Activated naive CD4-positive, alpha-beta T cell treated with anti-CD3 and anti-CD28 coated beads, Interleukin-2, amount 50 U/mL, for 72 hours (primary cell): ENCODE results near the gene FASTK. TPM values are rescaled to one million over a fixed set of nuclear protein-coding genes. Genes with fewer than 3 reads are reported as not detected.

Source experiments
- ATAC-seq, 2 donors: fragments of 150-1000 bp; cut with Tn5 transposase; 2 replicates each; pipeline ENCODE4 v1.10.0; 2021; ENCODE audit warnings: mild to moderate bottlenecking in 2 of 2, moderate library complexity in 2 of 2
- DNase-seq, 2 donors: peaks; one replicate each; pipeline ENCODE4 v3.0.0; 2021 to 2022; ENCODE audit warnings: low spot score in 2 of 2
- H3K27ac Mint-ChIP-seq, 2 donors: one replicate each; pipeline ENCODE4 v1.8.0; 2022; ENCODE audit warnings: mild to moderate bottlenecking in 2 of 2, mixed read lengths in 2 of 2
- H3K36me3 Mint-ChIP-seq, 2 donors: one replicate each; pipeline ENCODE4 v1.8.0; 2022; ENCODE audit warnings: mixed read lengths in 2 of 2
- H3K9me3 Mint-ChIP-seq, 2 donors: one replicate each; pipeline ENCODE4 v1.8.0; 2022; ENCODE audit warnings: mixed read lengths in 2 of 2
- total RNA-seq, 2 donors: library from RNA; stranded (reverse); gene quantifications; one replicate each; pipeline ENCODE4 v1.2.3, GENCODE V29; 2022

FASTK gene, protein sequence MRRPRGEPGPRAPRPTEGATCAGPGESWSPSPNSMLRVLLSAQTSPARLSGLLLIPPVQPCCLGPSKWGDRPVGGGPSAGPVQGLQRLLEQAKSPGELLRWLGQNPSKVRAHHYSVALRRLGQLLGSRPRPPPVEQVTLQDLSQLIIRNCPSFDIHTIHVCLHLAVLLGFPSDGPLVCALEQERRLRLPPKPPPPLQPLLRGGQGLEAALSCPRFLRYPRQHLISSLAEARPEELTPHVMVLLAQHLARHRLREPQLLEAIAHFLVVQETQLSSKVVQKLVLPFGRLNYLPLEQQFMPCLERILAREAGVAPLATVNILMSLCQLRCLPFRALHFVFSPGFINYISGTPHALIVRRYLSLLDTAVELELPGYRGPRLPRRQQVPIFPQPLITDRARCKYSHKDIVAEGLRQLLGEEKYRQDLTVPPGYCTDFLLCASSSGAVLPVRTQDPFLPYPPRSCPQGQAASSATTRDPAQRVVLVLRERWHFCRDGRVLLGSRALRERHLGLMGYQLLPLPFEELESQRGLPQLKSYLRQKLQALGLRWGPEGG
- 10 to 100 TPM; 27.0 to 62.0 TPM for total RNA-seq

- peaks cover 7 to 14% of the 10 kb centered on the region in 2 donors for H3K36me3 Mint-ChIP-seq
- DNase-seq (peak; percentile 88 to 89), ATAC-seq (peak; percentile 85 to 88)
- H3K9me3 Mint-ChIP-seq, result no peaks in the 10 kb centered on the region
- H3K27ac Mint-ChIP-seq, result peak within 1 kb of the TSS; percentile 89 to 91
These were observed at the start of gene FASTK for GRCh38 chr7:151080522-151081169. FASTK (minus strand) TSS chr7:151080809; CDS start chr7:151080766, 43 bp downstream.

GRCh38 chr7:151129960-151130591 lies 49.5 kb upstream of the FASTK start:
- DNase-seq (no peak), ATAC-seq (no peak)
- Mint-ChIP-seq H3K9me3 (no peaks in the 10 kb centered on the region), H3K27ac (peak overlapping the region in 1 of 2 donors; percentile 33), H3K36me3 (no peaks in the 10 kb centered on the region)

- H3K36me3 Mint-ChIP-seq, result no peaks in the 10 kb centered on the region
- DNase-seq (no peak), ATAC-seq (no peak)
- peak overlapping the region in 1 of 2 donors; percentile 33 for H3K27ac Mint-ChIP-seq
- H3K9me3 Mint-ChIP-seq, result no peaks in the 10 kb centered on the region
These were observed 48.7 kb upstream of the FASTK start for GRCh38 chr7:151129117-151129959.

DNA sequence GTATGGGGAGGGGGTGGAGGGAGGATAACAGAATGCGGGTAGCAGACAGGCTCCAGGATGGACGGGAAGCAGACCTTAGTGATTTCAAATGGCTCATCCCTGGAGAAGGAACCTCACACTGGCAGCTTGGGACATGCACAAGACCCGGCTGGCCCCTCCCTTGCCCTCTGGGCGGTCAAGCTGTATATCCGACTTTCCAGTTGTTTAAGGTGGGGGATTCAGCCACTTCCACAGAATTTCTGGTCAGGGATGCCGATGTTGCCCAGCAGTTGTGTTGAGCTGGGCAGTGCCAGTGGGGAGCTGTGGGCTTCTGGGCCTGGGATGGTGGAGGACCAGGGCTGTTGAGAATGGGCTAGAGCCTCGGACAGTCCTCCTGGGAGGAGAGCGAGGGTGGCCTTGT lies 48.1 kb upstream of the FASTK start:
- ATAC-seq, result no peak
- no peak for DNase-seq
- no peaks in the 10 kb centered on the region for H3K9me3 Mint-ChIP-seq
- no peaks in the 10 kb centered on the region for H3K36me3 Mint-ChIP-seq
- H3K27ac Mint-ChIP-seq, result no peak overlapping the region

GRCh38 chr7:151128144-151128543 lies 47.5 kb upstream of the FASTK start:
- no peaks in the 10 kb centered on the region for H3K9me3 Mint-ChIP-seq
- ATAC-seq (no peak), DNase-seq (no peak)
- no peak overlapping the region for H3K27ac Mint-ChIP-seq
- H3K36me3 Mint-ChIP-seq, result no peaks in the 10 kb centered on the region

- H3K36me3 Mint-ChIP-seq, result no peaks in the 10 kb centered on the region
- no peak for ATAC-seq
These were observed 46.0 kb upstream of the FASTK start for GRCh38 chr7:151126491-151127137.

DNA sequence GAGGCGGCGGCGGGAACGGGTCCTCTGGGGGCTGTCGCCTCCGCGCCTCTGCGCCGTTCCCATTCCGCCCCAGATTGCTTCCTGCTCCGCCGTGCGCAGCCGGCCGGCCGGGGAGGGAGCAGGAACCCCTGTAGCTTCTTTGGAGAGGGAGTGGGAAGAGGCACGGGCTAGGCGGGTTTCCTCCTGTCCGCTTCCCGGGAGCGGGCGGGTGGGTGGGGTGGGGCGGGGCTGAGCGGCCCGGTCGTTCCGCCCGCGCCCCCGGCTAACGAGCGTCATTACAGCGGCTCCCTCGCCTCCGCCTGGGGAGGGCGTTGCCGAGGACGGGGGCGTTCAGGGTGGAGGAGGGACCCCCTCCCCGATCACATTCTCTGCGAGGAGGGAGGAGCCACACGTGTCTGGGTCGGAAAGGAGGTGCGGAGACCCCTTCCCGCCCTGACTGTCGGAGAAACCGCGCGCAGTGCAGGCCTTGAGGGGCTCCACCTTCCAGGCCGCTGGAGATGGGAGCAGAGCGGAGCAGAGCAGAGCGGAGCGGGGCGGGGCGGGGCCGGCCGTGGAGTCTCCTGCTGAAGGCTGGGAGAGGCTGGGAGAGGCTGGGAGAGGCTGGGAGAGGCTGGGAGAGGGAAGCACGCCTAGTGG lies 45.4 kb upstream of the FASTK start:
- H3K36me3 Mint-ChIP-seq, result no peaks in the 10 kb centered on the region
- H3K9me3 Mint-ChIP-seq, result no peaks in the 10 kb centered on the region
- DNase-seq (no peak), ATAC-seq (no peak)
- H3K27ac Mint-ChIP-seq, result no peak overlapping the region

More at GRCh38 chr7:151126491-151127137, 46.0 kb upstream of the FASTK start:
- Mint-ChIP-seq H3K27ac (no peak overlapping the region), H3K9me3 (no peaks in the 10 kb centered on the region)
- no peak for DNase-seq

DNA sequence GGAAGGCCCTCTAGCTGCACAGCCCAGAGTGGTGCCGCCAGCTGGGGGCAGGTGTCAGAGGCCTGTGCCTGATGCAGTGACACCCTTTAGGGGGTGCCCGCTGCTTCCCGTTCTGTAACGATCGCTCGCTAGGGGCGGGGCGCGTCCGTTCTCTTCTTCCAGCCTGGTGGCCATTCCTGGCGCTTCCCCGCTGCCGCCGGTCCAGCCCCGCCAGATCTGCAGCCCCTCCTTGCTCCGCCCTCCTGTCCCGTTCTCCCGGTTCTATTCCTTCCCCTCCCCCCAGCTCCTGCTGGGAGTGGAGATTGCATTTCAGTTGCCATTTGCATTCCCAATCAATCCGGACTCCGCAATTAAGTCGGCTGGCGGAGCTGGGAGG lies 44.8 kb upstream of the FASTK start:
- ATAC-seq (no peak), DNase-seq (no peak)
- Mint-ChIP-seq H3K9me3 (no peaks in the 10 kb centered on the region), H3K36me3 (no peaks in the 10 kb centered on the region), H3K27ac (no peak overlapping the region)

GRCh38 chr7:151124899-151125399 lies 44.3 kb upstream of the FASTK start:
- no peak for DNase-seq
- Mint-ChIP-seq H3K27ac (no peak overlapping the region), H3K9me3 (no peaks in the 10 kb centered on the region), H3K36me3 (no peaks in the 10 kb centered on the region)
- no peak for ATAC-seq

DNA sequence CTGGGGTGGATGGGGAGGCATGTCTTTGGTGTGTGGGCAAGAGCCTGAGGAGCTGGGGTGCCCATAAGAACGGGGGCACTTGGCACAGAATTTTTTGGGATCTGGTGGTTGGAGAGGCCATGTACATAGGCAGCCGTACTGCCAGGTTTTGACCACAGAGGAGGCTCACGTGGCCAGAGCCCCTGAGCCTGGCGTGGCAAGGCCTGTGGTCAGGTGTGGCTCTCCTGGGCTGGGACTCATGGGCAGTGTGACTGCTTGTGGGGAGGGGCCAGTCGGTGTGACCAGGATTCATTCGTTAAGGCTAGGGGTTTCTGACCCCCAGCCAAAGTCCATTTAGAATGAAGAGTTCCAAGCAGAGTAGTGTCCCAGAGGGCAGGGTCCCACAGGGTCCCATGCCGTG lies 43.9 kb upstream of the FASTK start:
- DNase-seq (no peak), ATAC-seq (no peak)
- no peaks in the 10 kb centered on the region for H3K36me3 Mint-ChIP-seq
- H3K27ac Mint-ChIP-seq, result peak overlapping the region in 1 of 2 donors; percentile 29
- H3K9me3 Mint-ChIP-seq, result no peaks in the 10 kb centered on the region

- Mint-ChIP-seq H3K36me3 (no peaks in the 10 kb centered on the region), H3K27ac (peak overlapping the region in 1 of 2 donors; percentile 29), H3K9me3 (no peaks in the 10 kb centered on the region)
- DNase-seq (peak; percentile 78 to 90), ATAC-seq (peak; percentile 94)
These were observed 43.3 kb upstream of the FASTK start for GRCh38 chr7:151123822-151124464.

GRCh38 chr7:151123158-151123821 lies 42.7 kb upstream of the FASTK start:
- ATAC-seq (peak in 1 of 2 donors; percentile 6), DNase-seq (no peak)
- Mint-ChIP-seq H3K9me3 (no peaks in the 10 kb centered on the region), H3K36me3 (no peaks in the 10 kb centered on the region), H3K27ac (no peak overlapping the region)

DNA sequence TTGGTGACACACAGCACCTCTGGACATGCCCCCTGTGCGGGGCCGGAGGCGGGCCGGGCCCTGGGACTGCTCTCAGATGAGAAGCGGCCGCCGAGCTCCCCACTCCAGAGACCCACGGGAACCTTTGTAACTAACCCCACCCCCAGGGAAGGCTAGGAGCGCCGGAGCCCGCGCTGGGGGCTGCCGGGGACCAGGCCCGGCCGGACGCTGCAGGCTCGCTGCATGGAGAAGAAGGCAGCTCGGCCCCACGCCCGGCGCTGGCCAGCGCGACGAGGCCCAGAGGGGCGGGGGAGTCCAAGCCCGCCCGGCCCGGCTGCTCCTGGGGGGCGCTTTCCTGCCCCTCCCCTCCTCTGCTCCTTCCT lies 42.2 kb upstream of the FASTK start:
- Mint-ChIP-seq H3K9me3 (no peaks in the 10 kb centered on the region), H3K27ac (no peak overlapping the region), H3K36me3 (no peaks in the 10 kb centered on the region)
- ATAC-seq, result no peak
- no peak for DNase-seq

- no peak for DNase-seq
- no peak for ATAC-seq
- Mint-ChIP-seq H3K27ac (no peak overlapping the region), H3K36me3 (no peaks in the 10 kb centered on the region), H3K9me3 (no peaks in the 10 kb centered on the region)
These were observed 41.7 kb upstream of the FASTK start for GRCh38 chr7:151122276-151122675.
